K562 (cell line): Measurements from ENCODE around the gene PELI3. TPM values are rescaled to one million over a fixed set of nuclear protein-coding genes. Genes with fewer than 3 reads are reported as not detected.

ENCODE experiments used
- FOSL1 ChIP-seq: fragments of 200-800 bp; sonication (Bioruptor generic); conservative IDR thresholded peaks from 2 replicates; pipeline ENCODE4 v1.6.1; 2016; ENCODE audit warnings: missing genetic modification characterization, missing compliant biosample characterization
- FOXJ2 ChIP-seq: fragments of 200-800 bp; sonication (Bioruptor generic); IDR thresholded peaks from 2 replicates; pipeline ENCODE4 v1.6.1; 2016; ENCODE audit warnings: missing genetic modification characterization, missing compliant biosample characterization
- FOXK1 ChIP-seq: sonication (generic); formaldehyde crosslinking; IDR thresholded peaks from 2 replicates; pipeline ENCODE4 v1.8.0; 2022; ENCODE audit warnings: missing genetic modification reagents, mild to moderate bottlenecking, borderline replicate concordance
- HLTF ChIP-seq: fragments of 450-650 bp; IDR thresholded peaks from 2 replicates; pipeline ENCODE4 v1.6.1; 2016
- HMGXB4 ChIP-seq: sonication (generic); formaldehyde crosslinking; IDR thresholded peaks from 2 replicates; pipeline ENCODE4 v1.8.1; 2023; ENCODE audit warnings: mild to moderate bottlenecking, missing genetic modification reagents
- JUND ChIP-seq, 2 experiments: IDR thresholded peaks; 2 replicates in 1 of 2; 3 replicates in 1 of 2; pipeline ENCODE4 v1.6.1; 2011; ENCODE audit warnings: borderline replicate concordance in 2 of 2, low read depth in 2 of 2, low read length in 2 of 2, improper control_type of control experiment in 1 of 2, missing biosample characterization in 1 of 2, missing genetic modification characterization in 1 of 2, missing genetic modification reagents in 1 of 2
- NCOA4 ChIP-seq: fragments of 450-650 bp; IDR thresholded peaks from 2 replicates; pipeline ENCODE4 v1.6.1; 2018; ENCODE audit warnings: mild to moderate bottlenecking; ENCODE audit not compliant: partially characterized antibody
- NONO ChIP-seq, 2 experiments: fragments of 200-400 bp in 1 of 2; fragments of 450-650 bp in 1 of 2; formaldehyde crosslinking in 1 of 2; IDR thresholded peaks; 2 replicates each; pipeline ENCODE4 v1.6.1; 2017; ENCODE audit warnings: low read depth in 2 of 2, mild to moderate bottlenecking in 2 of 2, moderate library complexity in 2 of 2, low read length in 1 of 2
- NR2C1 ChIP-seq, 2 experiments: fragments of 450-650 bp; IDR thresholded peaks; 2 replicates each; pipeline ENCODE4 v1.6.1; 2017; ENCODE audit warnings: mild to moderate bottlenecking in 2 of 2, antibody characterized with exemption in 1 of 2, inconsistent platforms in 1 of 2, missing compliant biosample characterization in 1 of 2, missing genetic modification characterization in 1 of 2
- NR2F6 ChIP-seq: fragments of 450-650 bp; formaldehyde crosslinking; IDR thresholded peaks from 2 replicates; pipeline ENCODE4 v1.4.0; 2020; ENCODE audit warnings: mild to moderate bottlenecking
- PCBP1 ChIP-seq: fragments of 200-400 bp; formaldehyde crosslinking; IDR thresholded peaks from 2 replicates; pipeline ENCODE4 v1.6.1; 2018; ENCODE audit warnings: mild to moderate bottlenecking, low read depth, low read length; ENCODE audit not compliant: poor library complexity, severe bottlenecking
- RBM34 ChIP-seq: fragments of 200-400 bp; formaldehyde crosslinking; IDR thresholded peaks from 2 replicates; pipeline ENCODE4 v1.6.1; 2018; ENCODE audit warnings: low read length, borderline replicate concordance; ENCODE audit not compliant: insufficient read depth
- STAT5A ChIP-seq: IDR thresholded peaks from 2 replicates; pipeline ENCODE4 v1.6.1; 2012; ENCODE audit warnings: low read length, inconsistent platforms, borderline replicate concordance
- TGIF2 ChIP-seq: sonication (generic); formaldehyde crosslinking; IDR thresholded peaks from 2 replicates; pipeline ENCODE4 v1.8.1; 2022; ENCODE audit warnings: mild to moderate bottlenecking, missing genetic modification reagents, moderate library complexity
- USF1 ChIP-seq: sonication (generic); formaldehyde crosslinking; IDR thresholded peaks from 2 replicates; pipeline ENCODE4 v1.9.0; 2022; ENCODE audit warnings: mild to moderate bottlenecking, missing genetic modification reagents
- ZFP30 ChIP-seq: fragments of 250-450 bp; sonication (Bioruptor Pico); IDR thresholded peaks from 2 replicates; pipeline ENCODE4 v1.8.0; 2022; ENCODE audit warnings: moderate library complexity, mild to moderate bottlenecking, inconsistent platforms, borderline replicate concordance
- polyA plus RNA-seq, 8 experiments: library from polyadenylated mRNA; depleted of rRNA in 4 of 8; stranded (reverse) in 5 of 8; unstranded in 3 of 8; fragments of >200 nt; fragmentation: Nextera tagmentation in 2 of 8; fragmentation: Illumina TruSeq in 1 of 8; extraction: Ambion mirVana in 2 of 8; extraction: Trizol in 1 of 8; gene quantifications; 2 replicates each; pipeline versions ENCODE4 v1.2.1 to v1.2.3, GENCODE V29; 2011 to 2014; ENCODE audit warnings: inconsistent platforms in 1 of 8, missing spikeins in 1 of 8
- total RNA-seq, 7 experiments: library from RNA; depleted of rRNA in 6 of 7; stranded (reverse); fragments of >200 nt in 6 of 7; fragmentation: Illumina TruSeq in 2 of 7; extraction: Trizol in 2 of 7; gene quantifications; 2 replicates each; pipeline versions ENCODE4 v1.2.1 to v1.2.3, GENCODE V29; 2011 to 2021; ENCODE audit warnings: low replicate concordance in 1 of 7
- TF ChIP-seq, protein P1 (sequence below): fragments of 450-650 bp; IDR thresholded peaks from 2 replicates; pipeline ENCODE4 v1.6.1; 2016; ENCODE audit warnings: borderline replicate concordance
- TF ChIP-seq, protein P2 (sequence below): IDR thresholded peaks from 3 replicates; pipeline ENCODE4 v1.6.1; 2011; ENCODE audit warnings: borderline replicate concordance, mild to moderate bottlenecking, moderate library complexity; ENCODE audit not compliant: insufficient read length; ENCODE audit errors: extremely low read depth
- TF ChIP-seq, protein P3 (sequence below): sonication (generic); formaldehyde crosslinking; IDR thresholded peaks from 2 replicates; pipeline ENCODE4 v1.8.0; 2022; ENCODE audit warnings: mild to moderate bottlenecking, low read depth, missing genetic modification reagents

Gene PELI3
- total and polyA plus RNA-seq, 9 of the 15 experiments (the other 6 are each of a cell fraction or from before 2014, with no cell fraction given), result 0.17 to 4.2 (median 1.9) TPM

DNA sequence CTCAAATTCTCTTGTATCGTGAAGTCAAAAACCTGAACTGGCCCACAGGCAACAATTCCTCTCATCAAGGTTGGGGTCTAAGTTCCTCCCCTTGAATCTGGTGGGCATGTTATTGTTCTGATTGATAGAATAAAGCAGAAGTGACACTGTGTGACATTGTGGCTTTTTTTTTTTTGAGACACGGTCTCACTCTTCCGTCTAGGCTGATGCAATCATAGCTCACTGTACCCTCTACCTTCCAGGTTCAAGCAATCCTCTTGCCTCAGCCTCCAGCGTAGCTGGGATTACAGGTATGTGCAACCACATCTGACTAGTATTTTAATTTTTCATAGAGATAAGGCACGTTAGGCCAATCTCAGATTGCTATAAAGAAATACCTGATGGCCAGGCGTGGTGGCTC, 8.9 kb upstream of the PELI3 start (continued):
- TF ChIP-seq NONO (IDR thresholded peaks at IDR 0.05; ENCODE audit: low read depth in 2 of 2, low read length in 1 of 2), result no peak
- no peak for TF ChIP-seq ZFP30 (CRISPR knock-in tag)
- no peak for TF ChIP-seq HLTF
- TF ChIP-seq NR2C1 (IDR thresholded peaks at IDR 0.05), result no peak
- TF ChIP-seq NR2C1 (tag; IDR thresholded peaks at IDR 0.05), result no peak
- TF ChIP-seq RBM34, result no peak
- no peak for TF ChIP-seq STAT5A
- no peak for TF ChIP-seq PCBP1
- TF ChIP-seq USF1 (CRISPR knock-in tag), result no peak
- TF ChIP-seq FOSL1 (tag), result no peak
- no peak for TF ChIP-seq NCOA4
- no peak for TF ChIP-seq FOXK1
- TF ChIP-seq NR2F6 (CRISPR knock-in tag), result no peak
- TF ChIP-seq TGIF2 (CRISPR knock-in tag), result no peak
- TF ChIP-seq, protein P1, sequence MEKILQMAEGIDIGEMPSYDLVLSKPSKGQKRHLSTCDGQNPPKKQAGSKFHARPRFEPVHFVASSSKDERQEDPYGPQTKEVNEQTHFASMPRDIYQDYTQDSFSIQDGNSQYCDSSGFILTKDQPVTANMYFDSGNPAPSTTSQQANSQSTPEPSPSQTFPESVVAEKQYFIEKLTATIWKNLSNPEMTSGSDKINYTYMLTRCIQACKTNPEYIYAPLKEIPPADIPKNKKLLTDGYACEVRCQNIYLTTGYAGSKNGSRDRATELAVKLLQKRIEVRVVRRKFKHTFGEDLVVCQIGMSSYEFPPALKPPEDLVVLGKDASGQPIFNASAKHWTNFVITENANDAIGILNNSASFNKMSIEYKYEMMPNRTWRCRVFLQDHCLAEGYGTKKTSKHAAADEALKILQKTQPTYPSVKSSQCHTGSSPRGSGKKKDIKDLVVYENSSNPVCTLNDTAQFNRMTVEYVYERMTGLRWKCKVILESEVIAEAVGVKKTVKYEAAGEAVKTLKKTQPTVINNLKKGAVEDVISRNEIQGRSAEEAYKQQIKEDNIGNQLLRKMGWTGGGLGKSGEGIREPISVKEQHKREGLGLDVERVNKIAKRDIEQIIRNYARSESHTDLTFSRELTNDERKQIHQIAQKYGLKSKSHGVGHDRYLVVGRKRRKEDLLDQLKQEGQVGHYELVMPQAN, result no peak
- no peak for TF ChIP-seq HMGXB4 (CRISPR knock-in tag)
- TF ChIP-seq, protein P2, sequence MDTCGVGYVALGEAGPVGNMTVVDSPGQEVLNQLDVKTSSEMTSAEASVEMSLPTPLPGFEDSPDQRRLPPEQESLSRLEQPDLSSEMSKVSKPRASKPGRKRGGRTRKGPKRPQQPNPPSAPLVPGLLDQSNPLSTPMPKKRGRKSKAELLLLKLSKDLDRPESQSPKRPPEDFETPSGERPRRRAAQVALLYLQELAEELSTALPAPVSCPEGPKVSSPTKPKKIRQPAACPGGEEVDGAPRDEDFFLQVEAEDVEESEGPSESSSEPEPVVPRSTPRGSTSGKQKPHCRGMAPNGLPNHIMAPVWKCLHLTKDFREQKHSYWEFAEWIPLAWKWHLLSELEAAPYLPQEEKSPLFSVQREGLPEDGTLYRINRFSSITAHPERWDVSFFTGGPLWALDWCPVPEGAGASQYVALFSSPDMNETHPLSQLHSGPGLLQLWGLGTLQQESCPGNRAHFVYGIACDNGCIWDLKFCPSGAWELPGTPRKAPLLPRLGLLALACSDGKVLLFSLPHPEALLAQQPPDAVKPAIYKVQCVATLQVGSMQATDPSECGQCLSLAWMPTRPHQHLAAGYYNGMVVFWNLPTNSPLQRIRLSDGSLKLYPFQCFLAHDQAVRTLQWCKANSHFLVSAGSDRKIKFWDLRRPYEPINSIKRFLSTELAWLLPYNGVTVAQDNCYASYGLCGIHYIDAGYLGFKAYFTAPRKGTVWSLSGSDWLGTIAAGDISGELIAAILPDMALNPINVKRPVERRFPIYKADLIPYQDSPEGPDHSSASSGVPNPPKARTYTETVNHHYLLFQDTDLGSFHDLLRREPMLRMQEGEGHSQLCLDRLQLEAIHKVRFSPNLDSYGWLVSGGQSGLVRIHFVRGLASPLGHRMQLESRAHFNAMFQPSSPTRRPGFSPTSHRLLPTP, result no peak
- TF ChIP-seq JUND (IDR thresholded peaks at IDR 0.05; ENCODE audit: borderline replicate concordance, low read depth, low read length), result no peak
- no peak for TF ChIP-seq JUND (tag; IDR thresholded peaks at IDR 0.05; ENCODE audit: borderline replicate concordance, low read depth, low read length)
- no peak for TF ChIP-seq FOXJ2 (tag)
- TF ChIP-seq, protein P3, sequence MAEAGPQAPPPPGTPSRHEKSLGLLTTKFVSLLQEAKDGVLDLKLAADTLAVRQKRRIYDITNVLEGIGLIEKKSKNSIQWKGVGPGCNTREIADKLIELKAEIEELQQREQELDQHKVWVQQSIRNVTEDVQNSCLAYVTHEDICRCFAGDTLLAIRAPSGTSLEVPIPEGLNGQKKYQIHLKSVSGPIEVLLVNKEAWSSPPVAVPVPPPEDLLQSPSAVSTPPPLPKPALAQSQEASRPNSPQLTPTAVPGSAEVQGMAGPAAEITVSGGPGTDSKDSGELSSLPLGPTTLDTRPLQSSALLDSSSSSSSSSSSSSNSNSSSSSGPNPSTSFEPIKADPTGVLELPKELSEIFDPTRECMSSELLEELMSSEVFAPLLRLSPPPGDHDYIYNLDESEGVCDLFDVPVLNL (CRISPR knock-in tag), result no peak
